Kidney (tissue), 14 donors: ENCODE measurements around the gene AGAP6. TPM values are rescaled to one million over a fixed set of nuclear protein-coding genes. Genes with fewer than 3 reads are reported as not detected.
"Not testable (repeated sequence)": the region's sequence is repeated elsewhere in the genome, so short reads cannot be mapped to it uniquely, and the experiment has no call there.

Source experiments
- DNase-seq, 5 donors: peaks; one replicate each; pipeline ENCODE4 v3.0.0-alpha.2; 2013 to 2020
- FAIRE-seq: peaks from 2 replicates; lab custom pipeline; 2012; peaks lifted over from hg19 to GRCh38; lab: Jason Lieb, UNC
- H3K27ac ChIP-seq, 2 donors: one replicate each; pipeline ENCODE4 v1.7.0; 2013; ENCODE audit warnings: low read depth in 2 of 2, low read length in 2 of 2, inconsistent platforms in 1 of 2
- H3K27me3 ChIP-seq: one replicate; pipeline ENCODE4 v1.7.1; 2013; ENCODE audit warnings: low read length, inconsistent platforms; ENCODE audit not compliant: control insufficient read depth, insufficient read depth
- H3K36me3 ChIP-seq, 3 donors: one replicate each; pipeline versions ENCODE4 v1.7.0 to v1.7.1; 2013; ENCODE audit warnings: low read length in 3 of 3, control low read depth in 1 of 3, inconsistent platforms in 1 of 3; ENCODE audit not compliant: insufficient read depth in 3 of 3, control insufficient read depth in 2 of 3
- H3K4me1 ChIP-seq, 3 donors: one replicate each; pipeline versions ENCODE4 v1.7.0 to v1.7.1; 2013; ENCODE audit warnings: low read length in 3 of 3, inconsistent platforms in 1 of 3, low read depth in 1 of 3; ENCODE audit not compliant: control insufficient read depth in 2 of 3, insufficient read depth in 2 of 3
- H3K4me3 ChIP-seq, 3 donors: one replicate each; pipeline versions ENCODE4 v1.7.0 to v1.8.1; 2013; ENCODE audit warnings: low read length in 3 of 3, control low read depth in 1 of 3, inconsistent platforms in 1 of 3
- H3K9ac ChIP-seq, 3 donors: one replicate each; pipeline versions ENCODE4 v1.7.0 to v1.7.1; 2013; ENCODE audit warnings: low read length in 3 of 3, control low read depth in 1 of 3, inconsistent platforms in 1 of 3
- H3K9me3 ChIP-seq, 3 donors: one replicate each; pipeline versions ENCODE4 v1.7.0 to v1.7.1; 2013; ENCODE audit warnings: low read length in 3 of 3, control low read depth in 1 of 3, inconsistent platforms in 1 of 3; ENCODE audit not compliant: control insufficient read depth in 2 of 3, insufficient read depth in 1 of 3
- intact Hi-C: fragments of 100-400 bp; cut with DNase I; formaldehyde crosslinking; loops from one replicate; pipeline ENCODE4 v1.11.1; 2022
- polyA plus RNA-seq: library from polyadenylated mRNA; stranded (reverse); fragments of 350-450 nt; fragmentation: Illumina TruSeq; extraction: RNeasy Lipid Tissue Mini Kit (QIAGEN cat#74804); gene quantifications from one replicate; pipeline ENCODE4 v1.2.3, GENCODE V29; 2014; ENCODE audit warnings: low read depth, low replicate concordance; ENCODE audit not compliant: insufficient read depth
- total RNA-seq: library from RNA; stranded (reverse); fragmentation: NEBNext Ultra II Directional; extraction: Animal tissue kit (Norgen Biotek cat#: 25700); gene quantifications from one replicate; pipeline ENCODE4 v1.2.1, GENCODE V29; 2021
- TF ChIP-seq, protein P1 (sequence below): IDR thresholded peaks from 3 replicates; pipeline ENCODE4 v1.5.1; 2012; ENCODE audit warnings: mild to moderate bottlenecking, moderate library complexity, borderline replicate concordance; ENCODE audit not compliant: insufficient read depth; ENCODE audit errors: extremely low read depth
- donor health status: control.
- donor health status: control.
- donor health status: control.
- donor health status: control.
- donor health status: control.
- donor health status: DM: yes; HTN: yes; CAD: no.
- donor health status: Normal renal cell carcinoma (clear cell type).

The AGAP6 gene
- total and polyA plus RNA-seq, 2 donors from 2014 or later: 5.2 to 14.4 TPM

DNA sequence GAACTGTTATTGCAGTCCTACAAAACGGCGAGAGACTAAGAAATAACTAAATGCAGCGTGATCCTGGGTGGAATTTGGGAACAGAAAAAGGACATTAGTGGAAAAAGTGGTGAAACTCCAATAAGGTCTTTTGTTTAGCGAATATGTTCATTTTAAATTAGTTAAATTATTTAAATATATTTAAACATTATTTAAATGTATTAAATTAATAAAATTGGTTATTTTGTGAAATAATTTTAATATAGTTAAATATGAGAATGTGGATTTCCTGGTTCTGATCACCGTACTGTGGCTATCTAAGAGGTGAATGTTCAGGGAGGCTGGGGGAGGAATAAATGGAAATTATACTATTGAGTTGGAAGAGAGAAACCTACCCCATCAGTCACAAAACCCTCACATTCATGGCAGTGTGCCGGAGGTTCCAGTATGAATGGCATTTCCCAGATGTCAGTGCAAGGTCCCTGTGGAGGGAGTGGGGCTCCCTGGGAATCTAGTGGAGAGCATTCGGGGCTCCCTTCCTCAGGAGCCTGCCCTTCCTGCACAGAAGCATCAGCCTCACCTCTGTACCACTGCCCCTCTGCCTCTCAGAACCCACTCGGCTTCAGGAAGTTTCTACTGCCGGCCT, 27.5 kb downstream of the AGAP6 start:
- DNase-seq, intact Hi-C loops, H3K9ac ChIP-seq, H3K27ac ChIP-seq, H3K4me1 ChIP-seq, FAIRE-seq, H3K4me3 ChIP-seq, H3K9me3 ChIP-seq, H3K27me3 ChIP-seq, H3K36me3 ChIP-seq: not testable (repeated sequence)

DNA sequence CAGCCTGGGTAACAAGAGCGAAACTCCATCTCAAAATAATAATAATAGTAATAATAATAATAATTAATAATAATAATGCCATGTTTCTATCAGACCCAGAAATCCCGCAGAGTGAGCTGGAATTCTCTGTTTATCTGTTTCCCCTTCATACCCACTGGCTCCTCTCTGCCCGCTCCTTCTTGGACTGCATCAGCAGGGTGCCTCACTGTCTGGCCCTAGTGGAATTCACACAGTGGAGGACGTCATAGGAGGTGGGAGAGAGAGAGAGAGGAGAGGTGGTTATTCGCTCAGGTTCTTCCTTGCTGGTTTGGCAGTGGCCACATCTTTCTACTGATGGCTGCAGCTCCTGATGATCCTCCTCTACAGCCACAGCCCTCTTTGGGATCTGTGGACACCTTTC, 28.7 kb downstream of the AGAP6 start:
- FAIRE-seq, H3K9me3 ChIP-seq: not testable (repeated sequence)

DNA sequence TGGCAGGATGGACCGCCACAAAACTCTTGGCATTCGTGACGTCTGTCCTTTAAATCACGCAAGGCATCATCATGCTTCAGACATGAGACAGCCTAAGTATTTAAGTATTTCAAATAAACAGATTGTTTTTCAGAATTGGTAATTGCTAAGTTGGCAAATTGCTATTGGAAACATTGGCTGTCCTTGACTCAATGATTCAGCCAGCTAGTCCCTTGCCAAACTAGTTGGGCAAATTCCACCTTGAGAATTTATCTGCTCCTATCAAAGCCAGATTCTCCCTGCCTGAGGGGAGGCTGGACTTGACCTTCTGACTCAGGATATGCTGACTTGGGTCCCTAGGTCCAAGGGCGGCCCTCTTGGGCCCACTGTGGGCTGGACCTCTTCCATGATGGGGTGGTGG, 29.4 kb downstream of the AGAP6 start:
- intact Hi-C loops, FAIRE-seq, H3K4me3 ChIP-seq, H3K27ac ChIP-seq, H3K9ac ChIP-seq, H3K27me3 ChIP-seq, H3K9me3 ChIP-seq, H3K4me1 ChIP-seq, H3K36me3 ChIP-seq, DNase-seq: not testable (repeated sequence)

More for the DNA sequence above, 28.7 kb downstream of the AGAP6 start:
- H3K27ac ChIP-seq, H3K36me3 ChIP-seq, H3K27me3 ChIP-seq, H3K4me1 ChIP-seq, H3K4me3 ChIP-seq, DNase-seq, H3K9ac ChIP-seq, intact Hi-C loops: not testable (repeated sequence)

DNA sequence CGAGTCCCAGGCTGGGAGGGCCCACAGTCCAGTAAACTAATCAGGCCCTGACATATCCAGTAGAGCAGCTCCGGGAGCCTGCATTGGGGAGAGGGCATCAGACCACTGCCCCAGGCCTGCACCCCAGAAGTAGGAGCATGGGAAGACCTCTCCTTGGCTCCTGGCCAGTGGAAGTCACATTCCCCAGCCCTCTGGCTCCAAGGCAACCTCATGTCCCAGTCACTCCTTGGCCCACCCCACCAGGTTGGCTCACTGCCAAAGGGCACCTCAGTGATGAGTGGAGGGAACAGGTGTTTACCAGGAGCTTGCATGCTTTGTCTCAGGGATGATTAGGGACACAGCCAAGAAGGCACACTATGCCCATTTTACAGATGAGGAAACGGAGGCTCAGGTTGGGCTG, 31.1 kb downstream of the AGAP6 start:
- H3K9ac ChIP-seq, DNase-seq, H3K36me3 ChIP-seq, H3K4me1 ChIP-seq, H3K4me3 ChIP-seq, H3K27me3 ChIP-seq, intact Hi-C loops, H3K9me3 ChIP-seq, FAIRE-seq, H3K27ac ChIP-seq: not testable (repeated sequence)

DNA sequence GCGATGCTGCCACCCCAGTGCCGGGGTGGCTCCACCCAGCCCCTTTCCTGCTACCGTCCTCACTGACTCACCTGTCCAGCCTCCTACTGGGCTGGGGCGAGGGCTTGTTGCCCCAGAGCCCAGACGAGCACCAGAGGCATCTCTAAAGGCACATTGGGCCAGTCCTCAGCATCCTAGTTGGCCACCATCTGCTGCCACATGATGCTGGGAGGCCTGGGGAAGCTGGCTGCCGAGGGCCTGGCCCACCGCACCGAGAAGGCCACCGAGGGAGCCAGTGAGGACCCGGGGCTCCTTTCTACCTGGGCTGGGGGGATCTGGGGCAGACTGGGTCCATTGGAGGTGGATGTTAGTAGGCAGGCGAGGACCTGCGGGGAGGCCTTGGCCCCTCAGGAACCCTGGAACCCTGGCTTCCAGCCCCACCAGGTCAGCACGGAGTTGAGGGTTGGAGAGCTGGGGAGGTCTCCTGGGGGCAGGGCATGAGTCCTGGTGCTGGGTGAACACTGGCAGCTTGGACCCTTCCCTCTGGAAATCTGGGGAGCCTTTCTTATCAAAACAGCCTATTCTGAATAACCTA, 32.3 kb downstream of the AGAP6 start:
- FAIRE-seq, H3K36me3 ChIP-seq, H3K4me1 ChIP-seq, H3K9me3 ChIP-seq, H3K9ac ChIP-seq, H3K4me3 ChIP-seq, intact Hi-C loops, H3K27me3 ChIP-seq, H3K27ac ChIP-seq, DNase-seq: not testable (repeated sequence)

DNA sequence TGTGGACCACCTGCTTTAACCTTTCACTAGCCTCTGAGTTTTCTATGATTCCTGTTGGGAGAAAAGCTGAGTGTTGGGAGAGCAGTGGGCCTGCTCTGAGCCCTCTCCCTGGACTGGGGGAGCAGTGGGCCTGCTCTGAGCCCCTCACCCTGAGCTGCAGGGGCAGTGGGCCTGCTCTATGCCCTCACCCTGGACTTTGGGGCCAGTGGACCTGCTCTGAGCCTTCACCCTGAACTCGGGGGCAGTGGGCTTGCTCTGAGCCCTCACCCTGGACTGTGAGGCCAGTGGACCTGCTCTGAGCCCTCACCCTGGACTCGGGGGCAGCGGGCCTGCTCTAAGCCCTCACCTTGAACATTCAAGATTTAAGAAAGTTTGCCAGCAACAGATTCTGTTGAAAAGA, 33.4 kb downstream of the AGAP6 start:
- no peaks in the 10 kb centered on the region for H3K4me1 ChIP-seq
- FAIRE-seq: no peak

DNA sequence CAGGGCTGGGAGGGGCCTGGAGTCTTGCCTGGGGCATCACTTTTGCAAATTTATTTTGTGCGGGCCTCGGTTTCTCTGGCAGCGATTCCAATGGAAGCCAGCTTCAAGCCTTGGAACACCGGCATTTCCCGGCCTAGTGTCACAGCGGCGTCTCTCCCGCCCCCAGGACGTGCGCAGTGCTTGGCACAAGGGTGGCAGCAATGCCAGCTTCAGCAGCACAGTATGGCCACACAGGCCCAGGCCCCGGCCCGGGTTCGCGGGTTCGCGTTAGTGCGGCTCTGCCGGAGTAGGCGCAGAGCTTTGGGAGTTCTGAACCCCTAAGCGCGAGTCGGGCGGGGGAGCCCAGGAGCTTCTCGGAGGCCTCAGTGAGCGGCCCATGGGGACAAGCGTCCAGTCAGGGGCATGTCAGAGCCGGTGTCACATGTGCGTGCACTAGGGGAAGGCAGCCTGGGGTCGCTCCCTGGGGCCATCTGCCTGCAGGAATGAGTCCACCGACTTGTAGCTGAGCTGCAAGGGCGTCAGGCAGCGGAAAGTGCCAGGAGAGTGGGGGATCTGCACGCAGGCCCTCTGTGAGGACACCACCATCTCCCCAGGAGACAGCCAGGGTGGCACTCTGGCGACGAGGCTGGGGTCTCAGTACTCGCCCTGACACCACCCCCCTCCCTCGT, 36.6 kb downstream of the AGAP6 start:
- H3K9ac ChIP-seq, H3K27me3 ChIP-seq, H3K27ac ChIP-seq, H3K36me3 ChIP-seq, H3K4me3 ChIP-seq, H3K4me1 ChIP-seq, FAIRE-seq, DNase-seq, intact Hi-C loops, H3K9me3 ChIP-seq: not testable (repeated sequence)

More for the DNA sequence above, 33.4 kb downstream of the AGAP6 start:
- TF ChIP-seq, protein P1, sequence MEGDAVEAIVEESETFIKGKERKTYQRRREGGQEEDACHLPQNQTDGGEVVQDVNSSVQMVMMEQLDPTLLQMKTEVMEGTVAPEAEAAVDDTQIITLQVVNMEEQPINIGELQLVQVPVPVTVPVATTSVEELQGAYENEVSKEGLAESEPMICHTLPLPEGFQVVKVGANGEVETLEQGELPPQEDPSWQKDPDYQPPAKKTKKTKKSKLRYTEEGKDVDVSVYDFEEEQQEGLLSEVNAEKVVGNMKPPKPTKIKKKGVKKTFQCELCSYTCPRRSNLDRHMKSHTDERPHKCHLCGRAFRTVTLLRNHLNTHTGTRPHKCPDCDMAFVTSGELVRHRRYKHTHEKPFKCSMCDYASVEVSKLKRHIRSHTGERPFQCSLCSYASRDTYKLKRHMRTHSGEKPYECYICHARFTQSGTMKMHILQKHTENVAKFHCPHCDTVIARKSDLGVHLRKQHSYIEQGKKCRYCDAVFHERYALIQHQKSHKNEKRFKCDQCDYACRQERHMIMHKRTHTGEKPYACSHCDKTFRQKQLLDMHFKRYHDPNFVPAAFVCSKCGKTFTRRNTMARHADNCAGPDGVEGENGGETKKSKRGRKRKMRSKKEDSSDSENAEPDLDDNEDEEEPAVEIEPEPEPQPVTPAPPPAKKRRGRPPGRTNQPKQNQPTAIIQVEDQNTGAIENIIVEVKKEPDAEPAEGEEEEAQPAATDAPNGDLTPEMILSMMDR: no peak
- Histone ChIP-seq H3K9me3 (no peaks in the 10 kb centered on the region), H3K4me3 (no peak overlapping the region), H3K27ac (no peak overlapping the region), H3K27me3 (peaks cover 3% of the 10 kb centered on the region), H3K9ac (no peak overlapping the region), H3K36me3 (no peaks in the 10 kb centered on the region)
- DNase-seq: no peak
- intact Hi-C loops: no loop called here
